ENCODE data around the gene TRABD2B.

Gene TRABD2B

DNA sequence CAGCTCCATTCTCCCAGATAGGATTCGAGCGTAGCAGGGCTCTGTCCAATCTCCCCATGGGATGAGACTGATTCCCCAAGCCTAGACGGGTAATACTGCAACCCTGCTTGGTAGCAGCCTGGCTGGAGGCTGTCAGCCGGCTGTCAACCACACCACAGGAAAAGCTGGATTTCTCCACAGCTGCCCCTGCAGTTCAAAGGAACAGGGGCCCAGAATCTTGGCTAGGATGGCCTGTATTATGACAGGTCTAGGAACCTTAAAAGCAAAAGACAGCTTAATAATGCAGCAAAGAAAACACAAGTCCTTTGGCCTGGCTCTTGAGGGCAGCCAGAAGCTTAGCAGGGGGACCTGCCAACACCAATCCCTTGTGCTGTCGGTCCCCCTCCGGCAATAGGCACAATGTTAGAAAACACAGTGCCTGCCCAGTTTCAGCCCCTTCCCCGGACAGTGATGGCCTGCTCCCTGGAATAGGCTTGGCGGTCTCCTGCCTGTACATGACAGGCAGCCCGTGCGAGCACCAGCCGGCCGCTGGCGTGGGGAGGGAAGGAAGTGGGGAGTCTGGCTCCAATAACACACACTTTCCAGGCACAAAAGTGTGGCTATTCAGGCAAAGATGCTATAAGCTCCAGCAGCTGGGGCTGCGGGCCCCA, 90.5 kb downstream of the TRABD2B start:
- no peak for DNase-seq

- DNase-seq: no peak
These were observed 91.2 kb downstream of the TRABD2B start for GRCh38 chr1:47906009-47906432.

GRCh38 chr1:47903723-47904122, 93.5 kb downstream of the TRABD2B start:
- no peak for DNase-seq

- DNase-seq: no peak
These were observed 96.1 kb downstream of the TRABD2B start for GRCh38 chr1:47901001-47901575.

DNA sequence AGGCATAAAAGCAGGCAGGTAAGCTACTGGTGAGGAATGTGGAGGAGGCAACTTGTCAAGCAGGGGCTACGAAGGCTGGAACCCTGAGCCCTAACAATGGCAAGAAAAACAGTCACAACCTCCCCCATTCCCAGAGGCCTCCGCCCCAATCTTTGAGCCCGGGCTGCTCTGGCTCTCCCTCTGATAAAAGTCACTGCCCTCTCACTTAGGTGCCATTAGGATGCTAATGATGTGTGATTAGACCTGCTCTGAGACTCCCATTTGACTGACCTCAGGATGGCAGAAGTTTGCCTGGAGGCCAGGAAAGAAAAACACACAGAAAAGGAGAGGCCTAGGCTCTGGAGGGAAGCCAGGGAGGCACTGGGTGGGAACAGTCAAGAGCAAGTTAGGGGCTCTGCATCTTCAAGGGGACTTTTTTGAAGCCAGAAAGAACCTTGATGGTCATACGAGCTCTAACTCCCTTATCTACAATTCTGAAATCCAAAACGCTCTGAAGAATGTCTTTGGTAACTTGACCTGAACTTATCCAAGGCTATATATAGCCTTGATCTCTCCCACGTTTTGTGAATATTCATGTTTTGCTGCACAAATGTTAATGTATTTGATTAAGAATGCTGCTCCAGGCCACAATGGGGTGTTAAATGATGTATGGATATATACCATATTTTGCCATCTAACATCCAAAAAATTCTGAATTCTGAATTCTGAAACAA, 98.9 kb downstream of the TRABD2B start:
- no peak for DNase-seq

DNA sequence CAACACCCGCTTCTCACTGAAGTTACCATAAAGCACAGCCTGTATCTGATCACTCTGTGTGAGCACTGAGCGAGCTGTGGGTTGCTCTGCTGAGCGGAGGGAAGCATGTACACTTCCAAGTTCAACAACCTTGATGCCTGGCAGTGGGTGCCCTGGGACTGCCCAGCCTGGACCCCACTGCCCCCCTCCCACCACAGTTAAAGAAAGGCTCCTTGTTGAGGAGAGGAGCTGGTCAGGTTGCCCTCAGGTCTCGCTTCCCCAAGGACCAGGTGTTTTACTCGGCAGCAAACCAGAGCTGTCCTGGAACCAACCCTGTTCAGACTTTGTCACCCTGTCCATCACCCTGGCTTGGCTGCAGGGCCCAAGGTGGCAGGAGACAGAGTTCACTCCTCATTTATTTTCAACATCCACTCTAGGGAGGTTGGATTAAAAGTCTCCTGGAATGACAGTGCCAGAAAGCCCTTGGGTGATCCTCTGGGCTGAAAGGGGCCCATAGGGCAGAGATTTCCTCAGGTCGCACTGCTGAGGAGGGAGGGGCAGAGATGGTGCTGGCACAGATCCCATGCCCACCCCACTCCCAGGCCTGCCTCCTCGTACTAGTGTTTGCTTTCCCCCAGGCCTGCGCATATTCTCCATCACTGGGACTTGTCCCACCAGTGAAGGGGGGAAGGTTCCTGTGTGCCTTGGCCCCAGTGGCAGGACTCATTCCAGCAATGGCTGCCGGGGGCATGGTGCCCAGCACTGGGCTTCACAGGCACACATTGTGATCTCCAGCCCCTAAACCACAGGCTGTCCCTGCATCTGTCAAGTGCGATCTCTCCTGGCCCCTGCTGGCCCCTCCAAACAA, 101.7 kb downstream of the TRABD2B start:
- no peak for DNase-seq

GRCh38 chr1:47894410-47895278, 102.5 kb downstream of the TRABD2B start:
- no peak for DNase-seq

DNA sequence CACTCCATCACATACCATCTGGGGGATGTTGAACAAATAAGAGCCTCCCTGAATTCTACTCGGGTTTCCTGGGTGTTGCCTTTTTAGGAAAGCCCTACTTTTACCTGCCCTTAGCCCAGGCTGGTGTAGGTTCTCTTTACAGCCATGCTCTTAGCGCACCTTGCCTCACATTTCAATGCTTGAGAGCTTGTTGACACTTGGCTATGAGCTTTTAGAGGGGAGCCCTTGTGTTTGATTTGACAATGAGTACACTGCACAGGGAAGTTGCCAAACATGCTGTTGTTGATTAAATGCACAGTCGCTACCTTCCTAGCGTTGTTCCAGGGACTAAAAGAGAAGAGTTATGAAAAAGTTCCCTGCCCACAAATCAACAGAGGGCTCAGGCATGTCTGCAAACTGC, 103.8 kb downstream of the TRABD2B start:
- no peak for DNase-seq

- DNase-seq: no peak
These were observed 106.4 kb downstream of the TRABD2B start for GRCh38 chr1:47890779-47891178.

DNA sequence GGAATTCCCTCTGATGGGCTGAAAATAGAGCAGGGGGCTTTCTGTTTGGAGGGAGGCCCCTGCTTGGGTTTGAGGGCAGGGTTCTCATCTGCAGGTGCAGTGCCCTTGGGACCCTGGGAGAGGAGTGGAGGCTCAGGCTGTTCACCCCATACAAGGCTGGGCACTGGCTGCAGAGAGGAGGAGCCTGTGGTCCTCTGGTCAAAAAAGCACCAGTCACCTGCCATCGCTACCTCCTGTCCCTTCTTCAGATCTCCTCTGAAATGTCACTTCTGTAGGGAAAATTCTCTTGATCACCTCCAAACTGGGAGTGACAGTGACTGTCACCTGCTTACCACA, 108.9 kb downstream of the TRABD2B start:
- DNase-seq: no peak

DNA sequence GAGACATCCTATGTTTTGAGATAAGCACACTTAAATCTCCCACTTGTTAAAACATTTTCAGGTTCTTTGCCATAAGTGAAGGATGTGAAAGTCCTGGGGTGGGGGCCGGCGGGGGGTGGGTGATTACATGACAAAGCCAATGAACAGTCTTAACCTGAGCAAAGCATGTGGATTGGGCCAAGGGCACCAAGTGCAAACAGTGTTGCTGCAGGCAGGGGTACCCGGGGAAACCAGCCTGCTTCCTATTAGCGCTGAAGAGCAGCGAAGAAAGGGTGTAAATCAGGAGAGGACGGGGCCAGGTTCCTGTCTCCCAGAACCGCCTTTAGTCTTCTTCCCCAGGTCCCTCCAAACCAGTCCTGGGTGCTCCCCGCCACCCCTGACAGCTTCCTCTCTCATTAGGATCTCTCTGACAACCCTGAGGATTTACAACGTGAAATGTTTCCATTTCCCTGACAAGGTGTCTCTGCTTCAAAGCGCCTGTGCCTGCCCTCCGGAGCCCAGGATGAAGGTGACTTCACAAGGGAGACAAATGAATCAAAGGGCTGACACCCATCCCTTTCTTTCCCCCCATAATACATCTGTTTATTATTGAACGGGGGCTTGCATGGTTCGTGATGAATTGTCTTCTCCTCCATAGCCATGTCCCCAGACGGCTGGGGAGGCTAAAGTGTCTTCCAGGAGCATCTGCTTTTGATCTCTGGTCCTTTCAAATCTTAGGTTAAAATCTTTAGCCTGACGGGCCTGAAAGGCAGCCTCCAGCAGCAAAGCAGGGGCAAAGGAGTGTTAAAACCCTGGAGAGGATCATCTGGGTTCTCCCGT, 109.5 kb downstream of the TRABD2B start:
- no peak for DNase-seq

- no peak for DNase-seq
These were observed 110.1 kb downstream of the TRABD2B start for GRCh38 chr1:47887060-47887459.

DNA sequence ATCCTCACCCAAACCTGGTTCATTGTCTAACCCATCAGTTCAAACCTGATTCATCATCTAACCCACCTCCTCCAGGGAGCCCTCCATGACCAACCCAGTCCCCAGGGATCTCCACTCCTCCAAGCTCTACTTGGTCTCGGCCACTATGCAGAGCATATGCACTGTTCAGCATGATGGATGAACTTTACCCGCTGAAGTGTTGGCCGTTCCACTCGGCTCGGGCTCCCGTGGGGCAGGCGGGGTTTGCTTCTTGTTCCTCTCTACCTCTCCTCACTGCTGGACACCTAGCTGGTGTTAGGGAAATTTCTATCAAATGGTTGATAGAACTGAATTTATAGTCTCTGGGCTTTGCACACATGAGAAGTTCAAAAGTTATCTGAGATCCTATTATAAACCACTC, 111.0 kb downstream of the TRABD2B start:
- DNase-seq: no peak

GRCh38 chr1:47885062-47885830, 111.9 kb downstream of the TRABD2B start:
- no peak for DNase-seq

- DNase-seq: no peak
These were observed 113.2 kb downstream of the TRABD2B start for GRCh38 chr1:47883963-47884362.

DNA sequence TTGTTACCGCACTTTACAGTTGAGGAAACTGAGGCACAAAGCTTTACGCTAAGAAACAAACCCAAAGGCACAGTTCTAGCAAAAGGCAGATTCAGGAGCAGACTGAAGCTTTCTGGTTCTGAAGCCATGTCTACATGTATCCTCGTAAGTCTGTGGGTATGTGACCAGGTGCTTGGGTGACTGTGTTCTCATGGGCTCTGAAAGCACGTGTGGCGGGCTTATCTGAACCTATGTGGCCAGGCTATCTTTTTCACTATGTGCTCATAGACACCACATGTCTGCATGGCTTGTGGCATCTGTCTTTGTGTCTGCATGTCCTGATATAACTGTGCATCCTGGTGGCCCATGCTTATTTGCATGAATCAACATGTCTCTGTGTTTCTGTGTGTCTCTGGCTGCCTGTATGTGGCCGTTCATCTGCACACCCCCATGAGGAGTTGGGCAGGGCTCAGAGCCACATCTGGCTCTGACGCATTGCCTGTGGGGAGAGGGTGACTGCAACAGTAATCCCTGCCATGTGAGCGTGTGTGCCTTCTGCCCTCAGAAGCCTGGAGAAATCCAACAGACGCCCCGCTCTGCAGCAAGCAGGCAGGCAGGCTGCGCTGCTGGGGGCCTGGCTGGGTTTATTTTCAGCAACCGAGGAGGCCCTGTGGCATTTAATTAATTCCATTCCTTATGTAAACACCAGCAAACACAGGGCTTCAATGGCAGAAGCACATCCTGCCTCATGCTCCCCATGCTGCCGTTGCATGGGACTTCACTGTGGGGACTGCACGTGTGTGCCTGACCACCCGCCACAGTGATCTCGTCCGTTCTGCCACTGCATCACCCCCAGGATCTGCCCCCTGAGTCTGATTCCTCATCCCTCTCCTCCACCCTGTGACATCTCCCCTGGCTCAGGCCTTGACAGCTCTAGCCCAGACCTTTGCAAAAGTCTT, 115.4 kb downstream of the TRABD2B start:
- DNase-seq: no peak

DNA sequence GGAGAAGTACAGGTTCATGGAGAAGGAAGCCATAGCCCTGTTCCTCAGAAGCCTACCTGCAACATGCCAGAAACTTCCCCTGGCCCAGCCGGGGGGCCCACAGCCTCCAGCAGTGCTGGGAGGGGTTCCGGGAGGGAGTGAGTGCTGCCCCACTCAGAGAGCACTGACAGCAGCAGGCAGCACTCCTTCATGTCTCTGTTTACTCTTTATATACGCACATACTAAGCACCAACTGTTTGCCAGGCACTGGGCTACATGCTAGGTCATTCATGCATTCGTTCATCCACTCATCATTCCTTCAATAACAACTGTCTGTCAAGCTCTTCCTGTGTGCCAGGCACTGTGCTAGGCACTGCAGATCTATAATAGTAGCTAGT, 120.6 kb downstream of the TRABD2B start:
- no peak for DNase-seq

DNA sequence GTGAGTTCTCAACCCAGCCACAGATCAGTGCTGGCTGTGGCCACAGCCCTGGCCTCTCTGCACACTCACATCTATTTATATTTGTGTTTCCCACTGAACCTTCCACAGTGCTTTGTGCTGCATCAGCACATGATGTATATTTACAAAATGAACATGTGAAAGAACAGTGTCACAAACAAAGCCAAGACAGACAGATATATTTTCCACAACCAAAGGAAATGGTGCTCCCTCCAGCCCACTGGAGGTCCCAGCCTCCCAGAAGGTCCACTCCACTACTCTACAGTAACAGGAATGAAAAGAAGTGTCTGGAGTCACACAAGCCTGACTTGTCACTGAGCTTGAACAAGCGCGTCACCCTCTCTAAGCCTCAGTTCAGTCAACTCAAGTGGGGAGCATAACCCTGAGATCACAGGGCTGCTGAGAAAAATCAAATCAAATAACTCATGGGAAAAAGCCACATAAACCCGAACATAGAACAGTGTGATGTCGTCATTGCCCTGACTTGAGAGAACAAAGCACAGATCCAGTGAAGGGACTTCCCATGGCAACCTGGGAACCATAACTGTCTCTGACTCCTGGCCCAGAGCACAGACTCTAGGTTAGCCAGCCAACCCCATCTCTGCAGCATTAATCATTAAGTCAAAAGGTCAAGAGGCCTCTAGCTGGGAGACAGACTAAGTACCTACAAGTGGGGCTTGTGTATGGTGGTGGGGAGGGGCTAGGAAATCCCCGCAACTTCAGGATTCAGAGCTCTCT, 121.2 kb downstream of the TRABD2B start:
- DNase-seq: no peak

- no peak for DNase-seq
These were observed 122.1 kb downstream of the TRABD2B start for GRCh38 chr1:47875036-47875435.
